Lower leg skin (tissue), 3 donors: ENCODE results near the gene MKRN3.

Experiments used
- POLR2A ChIP-seq, 2 donors: fragments of 450-650 bp; IDR thresholded peaks; one replicate each; pipeline ENCODE4 v1.6.1; 2016 to 2017; ENCODE audit warnings: antibody characterized with exemption in 2 of 2, mild to moderate bottlenecking in 1 of 2, moderate library complexity in 1 of 2
- TF ChIP-seq, protein P1 (sequence below), 3 donors: fragments of 450-650 bp; IDR thresholded peaks; one replicate each; pipeline ENCODE4 v1.5.1; 2016; ENCODE audit warnings: antibody characterized with exemption in 3 of 3, mild to moderate bottlenecking in 3 of 3, moderate library complexity in 2 of 3

DNA sequence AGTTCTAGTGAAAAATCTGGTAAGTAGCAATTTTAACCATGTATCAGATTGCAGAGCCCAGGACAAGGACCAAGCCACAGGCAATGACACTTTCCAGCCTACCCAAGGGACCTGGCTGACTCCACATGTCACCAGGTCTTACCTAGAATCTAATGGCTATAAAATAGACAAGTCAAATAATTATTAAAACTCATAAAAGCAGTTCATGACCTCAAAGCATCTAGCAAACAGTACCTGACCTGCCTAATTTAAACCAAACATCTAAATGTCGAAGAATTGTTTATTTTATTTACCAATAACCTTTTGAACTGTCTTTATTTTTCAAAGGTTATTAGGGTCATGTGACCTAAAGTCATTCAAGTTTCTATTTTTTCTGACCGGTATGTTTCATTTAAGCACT is 35.6 kb upstream of the MKRN3 start:
- TF ChIP-seq, protein P1, sequence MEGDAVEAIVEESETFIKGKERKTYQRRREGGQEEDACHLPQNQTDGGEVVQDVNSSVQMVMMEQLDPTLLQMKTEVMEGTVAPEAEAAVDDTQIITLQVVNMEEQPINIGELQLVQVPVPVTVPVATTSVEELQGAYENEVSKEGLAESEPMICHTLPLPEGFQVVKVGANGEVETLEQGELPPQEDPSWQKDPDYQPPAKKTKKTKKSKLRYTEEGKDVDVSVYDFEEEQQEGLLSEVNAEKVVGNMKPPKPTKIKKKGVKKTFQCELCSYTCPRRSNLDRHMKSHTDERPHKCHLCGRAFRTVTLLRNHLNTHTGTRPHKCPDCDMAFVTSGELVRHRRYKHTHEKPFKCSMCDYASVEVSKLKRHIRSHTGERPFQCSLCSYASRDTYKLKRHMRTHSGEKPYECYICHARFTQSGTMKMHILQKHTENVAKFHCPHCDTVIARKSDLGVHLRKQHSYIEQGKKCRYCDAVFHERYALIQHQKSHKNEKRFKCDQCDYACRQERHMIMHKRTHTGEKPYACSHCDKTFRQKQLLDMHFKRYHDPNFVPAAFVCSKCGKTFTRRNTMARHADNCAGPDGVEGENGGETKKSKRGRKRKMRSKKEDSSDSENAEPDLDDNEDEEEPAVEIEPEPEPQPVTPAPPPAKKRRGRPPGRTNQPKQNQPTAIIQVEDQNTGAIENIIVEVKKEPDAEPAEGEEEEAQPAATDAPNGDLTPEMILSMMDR (IDR thresholded peaks at IDR 0.05) = no peak
- TF ChIP-seq POLR2A (IDR thresholded peaks at IDR 0.05) = no peak
